GM12873 (cell line): Measurements from ENCODE around the gene EOGT.

Experiments used
- TF ChIP-seq, protein P1 (sequence below): IDR thresholded peaks from 2 replicates; pipeline ENCODE4 v1.5.1; 2012; ENCODE audit warnings: low read depth, mild to moderate bottlenecking, moderate library complexity, low read length, control low read depth; ENCODE audit not compliant: insufficient read depth; ENCODE audit errors: missing control alignments

EOGT gene

DNA sequence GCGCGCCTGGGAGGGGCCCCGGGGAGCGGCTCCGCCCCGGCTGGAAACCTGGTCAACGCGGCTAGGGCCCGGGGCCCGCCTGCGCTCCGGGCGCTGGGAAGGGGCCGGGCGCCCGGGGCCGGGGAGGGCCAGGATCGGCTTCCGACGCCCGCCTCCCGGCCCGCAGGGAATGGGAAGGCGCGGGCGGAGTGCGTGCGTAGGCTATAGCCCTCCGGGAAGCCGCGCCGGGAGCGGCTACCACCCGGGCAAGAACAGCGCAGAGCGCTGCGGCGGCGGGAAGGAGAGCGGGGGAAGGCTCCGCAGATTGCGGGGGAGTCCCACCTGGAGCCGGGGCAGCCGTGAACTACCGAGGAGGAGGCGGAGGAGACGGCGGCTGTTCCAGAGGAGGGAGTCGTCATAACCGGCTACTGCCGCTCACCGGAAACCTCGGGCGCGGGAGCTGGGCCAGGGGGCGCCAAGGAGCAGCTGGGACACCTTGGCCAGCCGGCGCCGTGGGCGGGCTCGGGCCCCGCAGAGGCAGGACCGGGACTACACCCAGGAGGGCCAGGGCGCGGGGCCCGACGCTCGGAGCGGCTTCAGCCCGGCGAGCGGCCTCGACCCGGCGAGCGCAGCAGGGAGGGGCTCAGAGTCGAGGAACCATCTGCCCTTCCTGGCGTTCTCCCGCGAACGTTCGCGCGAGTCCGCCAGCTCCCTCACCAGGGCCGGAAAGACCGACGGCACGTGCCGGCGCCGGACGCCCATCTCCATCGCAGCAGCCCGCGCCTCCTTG lies at the start of gene EOGT:
Gene EOGT (minus strand): TSS at position 432 of the 769 bp plus-strand sequence. CDS start 3,838 bp downstream, outside the sequence.
- TF ChIP-seq, protein P1, sequence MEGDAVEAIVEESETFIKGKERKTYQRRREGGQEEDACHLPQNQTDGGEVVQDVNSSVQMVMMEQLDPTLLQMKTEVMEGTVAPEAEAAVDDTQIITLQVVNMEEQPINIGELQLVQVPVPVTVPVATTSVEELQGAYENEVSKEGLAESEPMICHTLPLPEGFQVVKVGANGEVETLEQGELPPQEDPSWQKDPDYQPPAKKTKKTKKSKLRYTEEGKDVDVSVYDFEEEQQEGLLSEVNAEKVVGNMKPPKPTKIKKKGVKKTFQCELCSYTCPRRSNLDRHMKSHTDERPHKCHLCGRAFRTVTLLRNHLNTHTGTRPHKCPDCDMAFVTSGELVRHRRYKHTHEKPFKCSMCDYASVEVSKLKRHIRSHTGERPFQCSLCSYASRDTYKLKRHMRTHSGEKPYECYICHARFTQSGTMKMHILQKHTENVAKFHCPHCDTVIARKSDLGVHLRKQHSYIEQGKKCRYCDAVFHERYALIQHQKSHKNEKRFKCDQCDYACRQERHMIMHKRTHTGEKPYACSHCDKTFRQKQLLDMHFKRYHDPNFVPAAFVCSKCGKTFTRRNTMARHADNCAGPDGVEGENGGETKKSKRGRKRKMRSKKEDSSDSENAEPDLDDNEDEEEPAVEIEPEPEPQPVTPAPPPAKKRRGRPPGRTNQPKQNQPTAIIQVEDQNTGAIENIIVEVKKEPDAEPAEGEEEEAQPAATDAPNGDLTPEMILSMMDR: peak; percentile 63

DNA sequence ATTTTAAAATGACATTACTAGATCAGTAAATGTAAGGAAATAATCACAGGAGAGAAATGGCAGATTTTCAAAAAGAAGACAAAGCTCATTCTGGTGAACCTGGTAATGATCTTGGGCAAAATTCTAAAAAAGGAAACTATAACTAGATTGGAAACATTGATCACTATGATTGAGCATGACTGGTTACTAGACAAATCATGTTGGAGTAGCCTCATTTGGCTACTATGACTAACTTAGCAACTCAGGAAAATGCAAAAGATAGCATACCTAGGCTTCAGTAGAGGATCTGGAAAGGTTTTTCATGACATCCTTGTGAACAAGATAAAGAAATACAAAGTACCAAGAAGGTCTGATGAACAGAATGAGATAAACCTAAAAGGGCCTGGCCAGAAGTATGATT lies 46.2 kb upstream of the EOGT start:
- TF ChIP-seq, protein P1: no peak

GRCh38 chr3:69058947-69059224 lies 45.4 kb upstream of the EOGT start:
- TF ChIP-seq, protein P1: no peak

- TF ChIP-seq, protein P1: no peak
These were observed 44.9 kb upstream of the EOGT start for GRCh38 chr3:69058180-69058946.

- TF ChIP-seq, protein P1: no peak
These were observed 39.0 kb upstream of the EOGT start for GRCh38 chr3:69052472-69052898.

DNA sequence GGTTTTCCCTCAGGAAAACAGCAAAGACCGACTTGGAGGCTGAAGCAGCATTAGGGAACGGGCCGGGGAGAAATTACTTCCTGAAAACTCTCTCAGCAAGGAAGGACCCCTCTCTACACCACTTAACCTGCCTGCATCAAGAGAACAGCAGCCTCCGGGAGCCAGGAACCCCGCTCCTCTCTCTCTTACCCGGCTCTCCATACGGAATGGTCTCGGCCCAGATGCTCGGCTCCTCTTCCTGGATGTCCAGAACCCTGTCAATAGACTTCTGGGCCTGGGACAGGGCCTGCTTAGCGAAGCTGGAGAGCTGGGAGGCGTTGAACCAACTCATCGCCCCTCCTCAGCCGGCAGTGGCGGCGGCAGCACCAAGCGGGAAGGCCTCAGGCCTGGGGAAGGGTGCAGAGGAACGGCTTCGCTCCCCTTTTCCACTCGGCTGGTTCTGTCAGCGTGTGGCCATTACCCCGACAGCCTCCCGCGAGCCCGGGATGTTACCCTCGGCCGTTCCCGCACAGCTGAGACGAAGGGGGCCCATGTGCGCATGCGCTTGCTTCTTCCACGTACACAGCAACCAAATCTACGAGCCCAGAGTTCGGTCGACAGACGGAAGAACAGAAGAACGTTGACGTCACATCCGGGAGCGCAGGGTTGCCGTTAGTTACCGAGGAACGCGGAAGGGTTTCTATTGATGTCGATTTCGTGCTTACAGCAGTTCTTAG lies 38.4 kb upstream of the EOGT start, which contains the start of gene TMF1:
Gene TMF1 (minus strand): TSS at position 578 of the 716 bp plus-strand sequence. CDS start 247 bp downstream, at position 331.
- TF ChIP-seq, protein P1: no peak

DNA sequence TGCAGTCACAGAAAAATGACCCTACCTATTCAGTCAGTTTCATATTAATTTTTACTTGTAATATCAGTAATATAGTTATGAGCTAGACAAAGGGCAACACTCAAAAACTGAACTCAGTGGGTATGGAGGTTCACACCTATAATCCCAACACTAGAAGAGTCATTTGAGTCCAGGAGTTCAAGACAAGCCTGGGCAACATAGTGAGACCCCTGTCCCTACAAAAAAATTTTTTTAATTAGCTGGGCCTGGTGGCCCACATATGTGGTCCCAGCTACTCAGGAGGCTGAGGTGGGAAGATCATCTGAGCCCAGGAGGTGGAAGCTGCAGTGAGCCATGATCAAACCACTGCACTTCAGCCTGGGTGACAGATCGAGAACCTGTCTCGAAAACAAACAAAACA lies 35.5 kb upstream of the EOGT start:
- TF ChIP-seq, protein P1: no peak
